ENCODE data around the gene POM121. TPM values are rescaled to one million over a fixed set of nuclear protein-coding genes. Genes with fewer than 3 reads are reported as not detected.
"Not testable (repeated sequence)": the region's sequence is repeated elsewhere in the genome, so short reads cannot be mapped to it uniquely, and the experiment has no call there.

POM121 gene
- 10 to 100 TPM; 23.4 to 38.2 (median 30.2) TPM for total RNA-seq

GRCh38 chr7:72924733-72925545, at the start of gene POM121:
POM121 (plus strand) TSS chr7:72925095; CDS start chr7:72925122, 27 bp downstream.
- H3K9me3 ChIP-seq, result no peaks in the 10 kb centered on the region
- 0% methylated on average over 23 of the region's 91 CpGs for WGBS
- H3K36me3 ChIP-seq, result peaks cover 38% of the 10 kb centered on the region
- peak; percentile 87 to 88 for DNase-seq (ENCODE audit: low spot score in 2 of 2)
- H3K27ac ChIP-seq, result peak within 1 kb of the TSS; percentile 95
- H3K4me1 ChIP-seq, result peaks cover 21% of the 10 kb centered on the region
- no peaks in the 10 kb centered on the region for H3K27me3 ChIP-seq
- H3K4me3 ChIP-seq, result peak within 1 kb of the TSS; percentile 92
- no peak for TF ChIP-seq CTCF (IDR thresholded peaks at IDR 0.05)
- peak in 2 of 3 donors; percentile 33 to 85 for TF ChIP-seq POLR2AphosphoS5 (IDR thresholded peaks at IDR 0.05)
- TF ChIP-seq POLR2A (IDR thresholded peaks at IDR 0.05), result peak; percentile 57 to 66
- TF ChIP-seq EP300 (IDR thresholded peaks at IDR 0.05), result no peak

DNA sequence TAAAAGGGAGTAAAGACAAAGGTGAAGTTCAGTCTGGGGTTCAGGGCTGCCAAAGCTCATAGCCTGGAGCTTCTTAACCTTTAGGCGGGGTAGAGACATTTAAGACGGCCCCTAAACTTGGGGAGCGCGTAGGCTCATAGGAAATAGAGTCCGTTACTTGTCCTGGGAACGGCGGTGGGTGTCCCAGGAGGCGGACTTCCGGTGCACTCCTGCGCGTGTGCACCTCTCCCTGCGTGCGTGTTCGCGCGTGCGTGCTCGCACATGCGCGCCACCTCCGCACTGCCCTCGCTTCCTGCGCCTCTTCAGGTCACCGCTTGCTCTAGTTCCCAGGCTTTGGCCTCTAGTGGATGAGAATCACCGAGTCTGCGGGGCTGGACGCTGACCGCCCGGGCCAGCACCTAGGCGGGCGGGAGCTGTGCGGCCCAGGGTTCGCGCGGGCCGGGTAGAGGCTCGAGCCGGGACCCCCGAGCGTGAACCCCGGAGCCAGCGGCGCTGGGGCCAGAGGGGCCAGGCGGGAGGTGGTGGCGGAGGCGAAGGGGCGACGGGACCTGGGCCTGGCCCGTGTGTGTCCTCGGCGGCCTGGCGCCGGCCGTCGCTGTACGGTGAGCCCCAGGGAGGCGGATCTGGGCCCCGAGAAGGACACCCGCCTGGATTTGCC, 45.7 kb upstream of the POM121 start:
- not testable (repeated sequence) for H3K27me3 ChIP-seq, H3K9me3 ChIP-seq, H3K36me3 ChIP-seq
- H3K4me3 ChIP-seq, result peak overlapping the region; percentile 68
- 0% methylated on average over 1 of the region's 59 CpGs for WGBS
- H3K27ac ChIP-seq, result peak overlapping the region; percentile 85
- TF ChIP-seq POLR2AphosphoS5 (IDR thresholded peaks at IDR 0.05), result peak in 1 of 3 donors; percentile 68
- peak; percentile 17 to 46 for TF ChIP-seq POLR2A (IDR thresholded peaks at IDR 0.05)
- peaks cover 16% of the 10 kb centered on the region for H3K4me1 ChIP-seq
- DNase-seq (ENCODE audit: low spot score in 2 of 2), result peak; percentile 87 to 88

GRCh38 chr7:72879737-72880215, 45.1 kb upstream of the POM121 start:
- H3K36me3 ChIP-seq, H3K9me3 ChIP-seq, H3K27me3 ChIP-seq: not testable (repeated sequence)
- peak overlapping the region; percentile 85 for H3K27ac ChIP-seq
- 0% methylated on average over 15 of the region's 35 CpGs for WGBS
- H3K4me3 ChIP-seq, result peak overlapping the region; percentile 68
- DNase-seq (ENCODE audit: low spot score in 2 of 2), result peak; percentile 65 to 80
- H3K4me1 ChIP-seq, result peaks cover 16% of the 10 kb centered on the region

- WGBS, result 91% methylated on average over 4 of the region's 4 CpGs
- H3K4me1 ChIP-seq; H3K4me3 ChIP-seq; H3K27ac ChIP-seq; H3K9me3 ChIP-seq; DNase-seq (ENCODE audit: low spot score in 2 of 2); H3K27me3 ChIP-seq: not testable (repeated sequence)
- H3K36me3 ChIP-seq, result peaks cover 40% of the 10 kb centered on the region
Observed at GRCh38 chr7:72891750-72892149, 33.1 kb upstream of the POM121 start.

DNA sequence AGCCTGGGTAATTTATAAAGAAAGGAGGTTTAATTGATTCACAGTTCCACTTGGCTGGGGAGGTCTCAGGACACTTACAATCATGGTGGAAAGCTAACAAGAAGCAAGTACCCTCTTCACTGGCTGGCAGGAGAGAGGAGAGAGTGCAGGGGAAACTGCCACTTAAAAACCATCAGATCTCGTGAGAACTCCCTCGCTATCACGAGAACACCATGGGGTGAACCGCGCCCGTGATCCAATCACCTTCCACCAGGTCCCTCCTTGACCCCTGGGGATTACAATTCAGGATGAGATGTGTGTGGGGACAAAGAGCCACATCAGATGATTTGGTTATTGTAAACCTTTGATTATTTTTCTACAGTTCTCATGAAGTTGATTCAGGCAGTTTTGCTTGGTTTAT, 20.2 kb upstream of the POM121 start:
- H3K27ac ChIP-seq; DNase-seq (ENCODE audit: low spot score in 2 of 2); H3K4me3 ChIP-seq; H3K27me3 ChIP-seq; H3K9me3 ChIP-seq; H3K4me1 ChIP-seq: not testable (repeated sequence)
- 93% methylated on average over 6 of the region's 6 CpGs for WGBS
- peaks cover 38% of the 10 kb centered on the region for H3K36me3 ChIP-seq

DNA sequence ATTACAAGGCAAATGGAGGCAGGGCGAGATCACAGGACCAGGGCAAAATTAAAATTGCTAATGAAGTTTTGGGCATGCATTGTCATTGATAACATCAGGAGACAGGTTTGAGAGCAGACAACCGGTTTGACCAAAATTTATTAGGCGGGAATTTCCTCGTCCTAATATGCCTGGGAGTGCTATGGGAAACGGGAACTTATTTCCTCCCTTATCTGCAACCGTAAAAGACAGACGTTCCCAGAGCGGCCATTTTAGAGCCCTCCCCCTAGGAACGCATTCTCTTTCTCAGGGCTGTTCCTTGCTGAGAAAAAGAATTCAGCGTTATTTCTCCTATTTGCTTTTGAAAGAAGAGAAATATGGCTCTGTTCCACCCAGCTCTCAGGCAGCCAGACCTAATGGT, 16.5 kb upstream of the POM121 start:
- not testable (repeated sequence) for H3K27me3 ChIP-seq; H3K4me1 ChIP-seq; H3K27ac ChIP-seq; H3K4me3 ChIP-seq; H3K9me3 ChIP-seq; DNase-seq (ENCODE audit: low spot score in 2 of 2)
- WGBS, result 72% methylated on average over 10 of the region's 10 CpGs
- H3K36me3 ChIP-seq, result peaks cover 25% of the 10 kb centered on the region

DNA sequence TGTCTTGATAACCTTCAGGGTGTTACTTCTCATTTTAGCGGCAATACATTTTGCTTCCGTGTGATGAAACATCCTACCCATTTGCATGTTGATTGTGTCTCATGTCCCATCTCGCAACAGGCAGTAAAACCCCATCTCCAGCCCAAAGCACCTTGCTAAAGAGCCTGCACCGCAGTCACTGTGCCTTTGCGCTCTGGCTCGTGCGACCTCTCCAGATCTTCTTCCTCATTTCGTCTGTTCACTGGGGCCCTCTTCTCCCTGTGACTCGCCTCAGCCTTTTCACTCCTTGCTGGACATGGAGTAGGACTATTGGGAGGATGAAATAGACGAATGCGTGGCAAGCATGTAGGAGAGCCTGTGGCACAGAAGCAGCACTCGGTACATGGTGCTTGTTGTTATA, 13.5 kb upstream of the POM121 start:
- WGBS, result 88% methylated on average over 8 of the region's 12 CpGs
- H3K36me3 ChIP-seq, result peaks cover 27% of the 10 kb centered on the region
- H3K4me3 ChIP-seq; H3K9me3 ChIP-seq; H3K27ac ChIP-seq; H3K4me1 ChIP-seq; H3K27me3 ChIP-seq; DNase-seq (ENCODE audit: low spot score in 2 of 2): not testable (repeated sequence)

DNA sequence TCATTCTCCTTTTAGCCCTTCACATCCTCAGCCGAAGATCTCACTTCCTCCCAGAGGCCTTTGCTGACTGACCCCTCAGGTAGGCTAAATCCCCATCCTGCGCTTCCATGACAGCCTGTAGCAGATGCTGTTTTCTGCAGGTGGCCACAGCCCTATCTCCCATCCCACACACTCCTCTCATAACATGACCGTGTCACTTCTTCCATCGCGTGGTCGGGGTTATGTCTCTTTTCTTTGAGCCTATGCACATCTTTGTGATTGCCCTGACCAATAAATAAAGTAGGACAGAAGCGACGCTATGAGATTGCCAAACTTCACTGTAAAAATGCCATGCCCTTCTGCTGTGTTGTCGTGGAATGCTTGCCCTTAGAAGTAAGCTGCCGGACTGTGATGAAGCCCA, 11.1 kb upstream of the POM121 start:
- 89% methylated on average over 10 of the region's 10 CpGs for WGBS
- DNase-seq (ENCODE audit: low spot score in 2 of 2); H3K4me1 ChIP-seq; H3K27me3 ChIP-seq; H3K4me3 ChIP-seq; H3K27ac ChIP-seq; H3K9me3 ChIP-seq: not testable (repeated sequence)
- H3K36me3 ChIP-seq, result peaks cover 26% of the 10 kb centered on the region

Measured in suprapubic skin (tissue), 4 donors.